Mesenchymal stem cell (in vitro differentiated cells and primary cell): ENCODE results near the gene STK32C.
A peak's percentile ranks its signal among the peaks of the same experiment; 100 is the strongest.

Experiments used
- DNase-seq: peaks from one replicate; pipeline ENCODE4 v3.0.0-alpha.2; 2013
- H2AFZ ChIP-seq: one replicate; pipeline ENCODE4 v1.6.1; 2013; ENCODE audit warnings: low read depth, mild to moderate bottlenecking, control low read depth, inconsistent platforms, low read length, moderate library complexity
- H2AK5ac ChIP-seq: 2 replicates; pipeline ENCODE4 v1.6.1; 2013; ENCODE audit warnings: low read length, moderate library complexity, mild to moderate bottlenecking, inconsistent platforms; ENCODE audit not compliant: severe bottlenecking
- H2BK120ac ChIP-seq: one replicate; pipeline ENCODE4 v1.6.1; 2013; ENCODE audit warnings: low read depth, mild to moderate bottlenecking, inconsistent platforms, low read length, moderate library complexity
- H2BK12ac ChIP-seq, 2 experiments: one replicate each; pipeline ENCODE4 v1.6.1; 2013; ENCODE audit warnings: inconsistent platforms in 2 of 2, low read length in 2 of 2, mild to moderate bottlenecking in 2 of 2, moderate library complexity in 2 of 2, control low read depth in 1 of 2
- H2BK15ac ChIP-seq: one replicate; pipeline ENCODE4 v1.6.1; 2013; ENCODE audit warnings: mild to moderate bottlenecking, low read depth, inconsistent platforms; ENCODE audit not compliant: poor library complexity, severe bottlenecking
- H2BK5ac ChIP-seq: 2 replicates; pipeline ENCODE4 v1.6.1; 2013; ENCODE audit warnings: low read depth, mild to moderate bottlenecking, low read length, control low read depth, inconsistent platforms; ENCODE audit not compliant: poor library complexity, severe bottlenecking
- H3K14ac ChIP-seq, 2 experiments: one replicate each; pipeline ENCODE4 v1.6.1; 2013; ENCODE audit warnings: inconsistent platforms in 2 of 2, low read length in 2 of 2, control low read depth in 1 of 2, mild to moderate bottlenecking in 1 of 2, moderate library complexity in 1 of 2
- H3K18ac ChIP-seq, 2 experiments: one replicate each; pipeline ENCODE4 v1.6.1; 2013; ENCODE audit warnings: inconsistent platforms in 2 of 2, low read length in 2 of 2, control low read depth in 1 of 2, low read depth in 1 of 2, mild to moderate bottlenecking in 1 of 2
- H3K23ac ChIP-seq, 2 experiments: one replicate each; pipeline ENCODE4 v1.6.1; 2013; ENCODE audit warnings: inconsistent platforms in 2 of 2, low read length in 2 of 2, mild to moderate bottlenecking in 2 of 2, moderate library complexity in 2 of 2, control low read depth in 1 of 2
- H3K27ac ChIP-seq: 2 replicates; pipeline ENCODE4 v1.5.1; 2013; ENCODE audit warnings: mild to moderate bottlenecking, moderate library complexity, low read length, control low read depth, inconsistent platforms; ENCODE audit not compliant: poor library complexity, severe bottlenecking
- H3K27me3 ChIP-seq, 2 experiments: 2 replicates each; pipeline versions ENCODE4 v1.6.1 to v1.7.0; 2013; ENCODE audit warnings: low read length in 2 of 2, mild to moderate bottlenecking in 2 of 2, moderate library complexity in 2 of 2, control low read depth in 1 of 2, inconsistent platforms in 1 of 2; ENCODE audit not compliant: control insufficient read depth in 1 of 2, insufficient read depth in 1 of 2
- H3K36me3 ChIP-seq, 2 experiments: 2 replicates each; pipeline versions ENCODE4 v1.6.1 to v1.7.0; 2013; ENCODE audit warnings: low read length in 2 of 2, control low read depth in 1 of 2, inconsistent platforms in 1 of 2, low read depth in 1 of 2, mild to moderate bottlenecking in 1 of 2; ENCODE audit not compliant: insufficient read depth in 2 of 2, control insufficient read depth in 1 of 2
- H3K4ac ChIP-seq, 2 experiments: one replicate each; pipeline ENCODE4 v1.6.1; 2013; ENCODE audit warnings: inconsistent platforms in 2 of 2, low read length in 2 of 2, mild to moderate bottlenecking in 2 of 2, moderate library complexity in 2 of 2, control low read depth in 1 of 2, low read depth in 1 of 2
- H3K4me1 ChIP-seq: 2 replicates; pipeline ENCODE4 v1.6.1; 2013; ENCODE audit warnings: low read depth, low read length, control low read depth; ENCODE audit not compliant: control insufficient read depth, insufficient read depth
- H3K4me2 ChIP-seq: 2 replicates; pipeline ENCODE4 v1.6.1; 2013; ENCODE audit warnings: low read length, mild to moderate bottlenecking, inconsistent platforms; ENCODE audit not compliant: poor library complexity, severe bottlenecking
- H3K4me3 ChIP-seq, 2 experiments: 2 replicates each; pipeline versions ENCODE4 v1.5.1 to v1.7.0; 2013; ENCODE audit warnings: low read length in 2 of 2, mild to moderate bottlenecking in 2 of 2, control low read depth in 1 of 2, low read depth in 1 of 2; ENCODE audit not compliant: insufficient read depth in 1 of 2
- H3K79me1 ChIP-seq: replicated peaks from 2 replicates; pipeline ENCODE4 v1.6.1; 2013; ENCODE audit warnings: mild to moderate bottlenecking, control low read depth, low read length, inconsistent platforms; ENCODE audit not compliant: poor library complexity, severe bottlenecking
- H3K9ac ChIP-seq: 2 replicates; pipeline ENCODE4 v1.7.0; 2013; ENCODE audit warnings: mild to moderate bottlenecking, low read length, moderate library complexity
- H3K9me3 ChIP-seq: 2 replicates; pipeline ENCODE4 v1.7.0; 2013; ENCODE audit warnings: mild to moderate bottlenecking, low read length; ENCODE audit not compliant: control insufficient read depth
- H4K8ac ChIP-seq: one replicate; pipeline ENCODE4 v1.6.1; 2013; ENCODE audit warnings: inconsistent platforms, mild to moderate bottlenecking, low read length, moderate library complexity
- H4K91ac ChIP-seq: one replicate; pipeline ENCODE4 v1.6.1; 2013; ENCODE audit warnings: mild to moderate bottlenecking, low read length, inconsistent platforms
- WGBS: methylation state at CpG from one replicate; pipeline ENCODE4 v1.1.7; 2013; ENCODE audit warnings: mixed read lengths; 5-methylcytosine and 5-hydroxymethylcytosine counted together

The STK32C gene

GRCh38 chr10:132180736-132181135, 127.0 kb downstream of the STK32C start:
- Histone ChIP-seq H2AK5ac (no peak overlapping the region), H3K79me1 (no peaks in the 10 kb centered on the region), H3K18ac (no peak overlapping the region), H3K4me2 (no peak overlapping the region), H2BK12ac (no peak overlapping the region), H3K4me1 (peaks cover 8% of the 10 kb centered on the region), H3K36me3 (no peaks in the 10 kb centered on the region), H2BK15ac (no peak overlapping the region), H2BK5ac (no peak overlapping the region), H3K4ac (no peak overlapping the region), H3K9me3 (no peaks in the 10 kb centered on the region), H3K14ac (no peak overlapping the region), H3K27me3 (peaks cover 55 to 89% of the 10 kb centered on the region in 2 experiments), H4K8ac (no peak overlapping the region), H3K27ac (no peak overlapping the region), H3K4me3 (no peak overlapping the region), H3K9ac (no peak overlapping the region), H4K91ac (no peak overlapping the region), H2BK120ac (no peak overlapping the region), H3K23ac (no peak overlapping the region), H2AFZ (no peak overlapping the region)
- DNase-seq: no peak
- 73% methylated on average over 14 of the region's 14 CpGs for WGBS

- H3K79me1 ChIP-seq: no peaks in the 10 kb centered on the region
- no peaks in the 10 kb centered on the region for H3K9me3 ChIP-seq
- H3K27ac ChIP-seq: no peak overlapping the region
- peaks cover 54 to 89% of the 10 kb centered on the region in 2 experiments for H3K27me3 ChIP-seq
- H3K18ac ChIP-seq: no peak overlapping the region
- H2BK5ac ChIP-seq: no peak overlapping the region
- no peak overlapping the region for H2AFZ ChIP-seq
- no peak overlapping the region for H3K9ac ChIP-seq
- no peak overlapping the region for H3K14ac ChIP-seq
- H2BK120ac ChIP-seq: no peak overlapping the region
- no peak overlapping the region for H2AK5ac ChIP-seq
- H3K4ac ChIP-seq: no peak overlapping the region
- no peaks in the 10 kb centered on the region for H3K36me3 ChIP-seq
- no peak overlapping the region for H3K4me3 ChIP-seq
- H3K23ac ChIP-seq: no peak overlapping the region
- no peak overlapping the region for H2BK15ac ChIP-seq
- 83% methylated on average over 16 of the region's 16 CpGs for WGBS
- H4K91ac ChIP-seq: peak overlapping the region; percentile 11
- H3K4me1 ChIP-seq: peaks cover 5% of the 10 kb centered on the region
- DNase-seq: no peak
- H3K4me2 ChIP-seq: no peak overlapping the region
- H2BK12ac ChIP-seq: no peak overlapping the region
- no peak overlapping the region for H4K8ac ChIP-seq
These were observed 128.0 kb downstream of the STK32C start for GRCh38 chr10:132179551-132180392.

- no peak for DNase-seq
- no peak overlapping the region for H2BK5ac ChIP-seq
- H3K14ac ChIP-seq: no peak overlapping the region
- H3K23ac ChIP-seq: no peak overlapping the region
- no peak overlapping the region for H2BK12ac ChIP-seq
- H3K4me3 ChIP-seq: no peak overlapping the region
- H3K4me2 ChIP-seq: no peak overlapping the region
- H4K8ac ChIP-seq: no peak overlapping the region
- no peaks in the 10 kb centered on the region for H3K36me3 ChIP-seq
- peaks cover 51 to 89% of the 10 kb centered on the region in 2 experiments for H3K27me3 ChIP-seq
- H3K79me1 ChIP-seq: no peaks in the 10 kb centered on the region
- H2AFZ ChIP-seq: no peak overlapping the region
- no peak overlapping the region for H2AK5ac ChIP-seq
- 74% methylated on average over 23 of the region's 23 CpGs for WGBS
- no peak overlapping the region for H2BK120ac ChIP-seq
- no peaks in the 10 kb centered on the region for H3K9me3 ChIP-seq
- H3K4me1 ChIP-seq: peaks cover 5% of the 10 kb centered on the region
- H3K27ac ChIP-seq: no peak overlapping the region
- no peak overlapping the region for H4K91ac ChIP-seq
- no peak overlapping the region for H3K18ac ChIP-seq
- H2BK15ac ChIP-seq: no peak overlapping the region
- no peak overlapping the region for H3K4ac ChIP-seq
- H3K9ac ChIP-seq: no peak overlapping the region
These were observed 128.8 kb downstream of the STK32C start for GRCh38 chr10:132178672-132179545.

- no peak overlapping the region for H3K4me3 ChIP-seq
- 53% methylated on average over 5 of the region's 6 CpGs for WGBS
These were observed 129.7 kb downstream of the STK32C start for GRCh38 chr10:132178046-132178445.

More at GRCh38 chr10:132178046-132178445, 129.7 kb downstream of the STK32C start:
- Histone ChIP-seq H4K8ac (no peak overlapping the region), H3K23ac (no peak overlapping the region), H3K18ac (no peak overlapping the region), H3K14ac (no peak overlapping the region), H2AFZ (no peak overlapping the region), H3K36me3 (no peaks in the 10 kb centered on the region), H2BK5ac (no peak overlapping the region), H3K4ac (no peak overlapping the region), H2AK5ac (no peak overlapping the region), H2BK15ac (no peak overlapping the region), H3K4me2 (no peak overlapping the region), H2BK12ac (no peak overlapping the region), H3K27me3 (peaks cover 42 to 83% of the 10 kb centered on the region in 2 experiments), H3K4me1 (peaks cover 5% of the 10 kb centered on the region), H2BK120ac (no peak overlapping the region), H3K9ac (no peak overlapping the region), H3K9me3 (no peaks in the 10 kb centered on the region), H4K91ac (no peak overlapping the region), H3K79me1 (no peaks in the 10 kb centered on the region), H3K27ac (no peak overlapping the region)
- no peak for DNase-seq
